Testis (tissue), 2 donors: Measurements from ENCODE around the gene DLG2.

Experiments used
- POLR2A ChIP-seq: fragments of 450-650 bp; IDR thresholded peaks from one replicate; pipeline ENCODE4 v1.6.1; 2017; ENCODE audit warnings: antibody characterized with exemption, mild to moderate bottlenecking, moderate library complexity
- TF ChIP-seq, protein P1 (sequence below), 3 experiments: fragments of 450-650 bp in 2 of 3; fragments of 200-600 bp in 1 of 3; sonication (generic) in 1 of 3; IDR thresholded peaks; one replicate each; pipeline ENCODE4 v1.5.1; 2016 to 2019; ENCODE audit warnings: antibody characterized with exemption in 3 of 3, mild to moderate bottlenecking in 2 of 3, moderate library complexity in 1 of 3

DNA sequence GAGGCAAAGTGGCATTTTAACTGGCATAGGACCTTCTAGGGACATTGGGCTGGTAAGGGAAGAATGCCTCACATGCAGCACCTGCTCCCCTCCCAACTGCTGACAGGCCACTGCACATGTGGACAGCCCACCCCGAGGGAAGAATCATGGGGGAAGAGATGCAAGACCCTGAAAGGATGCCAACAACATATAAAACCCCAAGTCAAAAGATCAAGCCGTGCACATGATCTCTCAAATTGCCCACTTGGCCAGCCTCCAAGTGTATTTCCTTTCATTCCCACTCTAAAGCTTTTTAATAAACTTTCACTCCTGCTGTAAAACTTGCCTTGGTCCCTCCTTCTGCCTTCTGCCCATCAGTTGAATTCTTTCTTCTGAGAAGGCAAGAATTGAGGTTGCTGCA lies 1393.1 kb downstream of the DLG2 start:
- TF ChIP-seq, protein P1, sequence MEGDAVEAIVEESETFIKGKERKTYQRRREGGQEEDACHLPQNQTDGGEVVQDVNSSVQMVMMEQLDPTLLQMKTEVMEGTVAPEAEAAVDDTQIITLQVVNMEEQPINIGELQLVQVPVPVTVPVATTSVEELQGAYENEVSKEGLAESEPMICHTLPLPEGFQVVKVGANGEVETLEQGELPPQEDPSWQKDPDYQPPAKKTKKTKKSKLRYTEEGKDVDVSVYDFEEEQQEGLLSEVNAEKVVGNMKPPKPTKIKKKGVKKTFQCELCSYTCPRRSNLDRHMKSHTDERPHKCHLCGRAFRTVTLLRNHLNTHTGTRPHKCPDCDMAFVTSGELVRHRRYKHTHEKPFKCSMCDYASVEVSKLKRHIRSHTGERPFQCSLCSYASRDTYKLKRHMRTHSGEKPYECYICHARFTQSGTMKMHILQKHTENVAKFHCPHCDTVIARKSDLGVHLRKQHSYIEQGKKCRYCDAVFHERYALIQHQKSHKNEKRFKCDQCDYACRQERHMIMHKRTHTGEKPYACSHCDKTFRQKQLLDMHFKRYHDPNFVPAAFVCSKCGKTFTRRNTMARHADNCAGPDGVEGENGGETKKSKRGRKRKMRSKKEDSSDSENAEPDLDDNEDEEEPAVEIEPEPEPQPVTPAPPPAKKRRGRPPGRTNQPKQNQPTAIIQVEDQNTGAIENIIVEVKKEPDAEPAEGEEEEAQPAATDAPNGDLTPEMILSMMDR (IDR thresholded peaks at IDR 0.05), result no peak
- TF ChIP-seq POLR2A, result no peak
